ENCODE measurements around the gene PCGF2. TPM values are rescaled to one million over a fixed set of nuclear protein-coding genes. Genes with fewer than 3 reads are reported as not detected.

PCGF2 gene
- total and polyA plus RNA-seq, 2 of the 8 experiments (the other 6 are each of a cell fraction or from before 2014, with no cell fraction given): 42.1 to 93.3 TPM

DNA sequence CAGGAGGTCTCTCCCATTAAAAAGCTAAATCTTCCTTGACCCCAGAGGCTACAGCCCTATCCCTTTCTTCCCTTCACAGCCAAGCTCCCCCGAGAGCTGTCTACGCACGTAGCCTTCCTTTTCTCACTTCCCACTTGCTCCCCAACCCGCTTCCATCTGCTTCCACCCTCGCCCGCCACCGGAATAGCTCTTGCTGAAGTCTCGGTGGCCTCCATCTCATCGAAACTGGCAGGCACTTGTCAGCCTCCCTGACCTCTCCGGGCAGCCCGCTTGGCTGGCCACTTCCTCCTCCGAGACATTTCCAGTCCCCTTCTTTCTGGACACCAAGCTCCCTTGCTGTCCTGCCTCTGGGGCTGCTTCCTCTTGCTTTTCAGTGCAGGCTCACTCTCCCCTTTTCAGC, 62.6 kb downstream of the PCGF2 start (continued):
- TF ChIP-seq CHD2 (IDR thresholded peaks at IDR 0.05; ENCODE audit: low read length) (no peak), TBP (IDR thresholded peaks at IDR 0.05; ENCODE audit: low read depth, low read length) (no peak)

Small RNAs within 50 kb of the gene (microRNA-seq; reads per million reads assigned to microRNA genes)
- gene MIR4726 (ENCODE audit: borderline microRNAs expressed in 2 of 2, borderline number of aligned reads in 2 of 2, borderline replicate concordance in 1 of 2): 0 to 0.23 reads per million in 2 experiments
- gene MIR4734 (ENCODE audit: borderline microRNAs expressed in 2 of 2, borderline number of aligned reads in 2 of 2, borderline replicate concordance in 1 of 2): 0 to 0.23 reads per million in 2 experiments

Small RNAs within 50 kb of the gene (small RNA-seq; reads per million reads assigned to genes)
- gene MIR4726 (ENCODE audit: insufficient read depth) (not detected), gene MIR4734 (ENCODE audit: insufficient read depth) (not detected), gene RNA5SP440 (ENCODE audit: insufficient read depth) (439 reads per million, percentile 99 among the genes with 10 or more reads in this experiment), gene RNU6-866P (ENCODE audit: insufficient read depth) (not detected)

Other genes with a start within 250 kb of the PCGF2 start
- 3.8 and 4.1 TPM in 2 replicates for gene SRCIN1, start 142.4 kb downstream of the PCGF2 start, total RNA-seq (2021; fragmentation: NEBNext Ultra II Directional; extraction: Animal tissue kit (Norgen Biotek cat#: 25700))
- 2.8 and 4.2 TPM in 2 replicates for gene SRCIN1, start 142.4 kb downstream of the PCGF2 start, polyA plus RNA-seq (2011; rRNA removed)
- gene EPOP, start 73.4 kb downstream of the PCGF2 start, total RNA-seq (2021; fragmentation: NEBNext Ultra II Directional; extraction: Animal tissue kit (Norgen Biotek cat#: 25700)): 3.3 and 4.0 TPM in 2 replicates
- gene EPOP, start 73.4 kb downstream of the PCGF2 start, polyA plus RNA-seq (2011; rRNA removed): 1.5 and 2.1 TPM in 2 replicates
- 7.7 and 8.0 TPM in 2 replicates for gene MLLT6, start 43.1 kb downstream of the PCGF2 start, total RNA-seq (2021; fragmentation: NEBNext Ultra II Directional; extraction: Animal tissue kit (Norgen Biotek cat#: 25700))
- gene MLLT6, start 43.1 kb downstream of the PCGF2 start, polyA plus RNA-seq (2011; rRNA removed): 6.5 and 7.7 TPM in 2 replicates
- gene CISD3, start 18.0 kb downstream of the PCGF2 start, total RNA-seq (2021; fragmentation: NEBNext Ultra II Directional; extraction: Animal tissue kit (Norgen Biotek cat#: 25700)): 11.1 and 11.6 TPM in 2 replicates
- gene CISD3, start 18.0 kb downstream of the PCGF2 start, polyA plus RNA-seq (2011; rRNA removed): 8.4 and 9.4 TPM in 2 replicates
- gene PSMB3, start 4.4 kb upstream of the PCGF2 start, total RNA-seq (2021; fragmentation: NEBNext Ultra II Directional; extraction: Animal tissue kit (Norgen Biotek cat#: 25700)): 291 and 301 TPM in 2 replicates
- gene PSMB3, start 4.4 kb upstream of the PCGF2 start, polyA plus RNA-seq (2011; rRNA removed): 866 and 914 TPM in 2 replicates
- 57.7 and 57.8 TPM in 2 replicates for gene PIP4K2B, start 51.2 kb upstream of the PCGF2 start, total RNA-seq (2021; fragmentation: NEBNext Ultra II Directional; extraction: Animal tissue kit (Norgen Biotek cat#: 25700))
- gene PIP4K2B, start 51.2 kb upstream of the PCGF2 start, polyA plus RNA-seq (2011; rRNA removed): 21.5 and 24.8 TPM in 2 replicates
- 13.1 and 15.8 TPM in 2 replicates for gene CWC25, start 77.0 kb upstream of the PCGF2 start, total RNA-seq (2021; fragmentation: NEBNext Ultra II Directional; extraction: Animal tissue kit (Norgen Biotek cat#: 25700))
- gene CWC25, start 77.0 kb upstream of the PCGF2 start, polyA plus RNA-seq (2011; rRNA removed): 9.2 and 11.1 TPM in 2 replicates
- 2,091 and 2,148 TPM in 2 replicates for gene RPL23, start 105.4 kb upstream of the PCGF2 start, total RNA-seq (2021; fragmentation: NEBNext Ultra II Directional; extraction: Animal tissue kit (Norgen Biotek cat#: 25700))
- gene RPL23, start 105.4 kb upstream of the PCGF2 start, polyA plus RNA-seq (2011; rRNA removed): 1,486 and 2,502 TPM in 2 replicates
- 170 and 180 TPM in 2 replicates for gene LASP1, start 121.7 kb upstream of the PCGF2 start, total RNA-seq (2021; fragmentation: NEBNext Ultra II Directional; extraction: Animal tissue kit (Norgen Biotek cat#: 25700))
- 114 and 182 TPM in 2 replicates for gene LASP1, start 121.7 kb upstream of the PCGF2 start, polyA plus RNA-seq (2011; rRNA removed)
- not detected in 2 replicates for gene FBXO47, start 219.1 kb upstream of the PCGF2 start, total RNA-seq (2021; fragmentation: NEBNext Ultra II Directional; extraction: Animal tissue kit (Norgen Biotek cat#: 25700))
- not detected in 2 replicates for gene FBXO47, start 219.1 kb upstream of the PCGF2 start, polyA plus RNA-seq (2011; rRNA removed)